ENCODE results near the gene LIPF. TPM values are rescaled to one million over a fixed set of nuclear protein-coding genes. Genes with fewer than 3 reads are reported as not detected.

Gene LIPF
- total RNA-seq, 5 donors from 2014 or later (not counting 1 experiment from before 2014, with no cell fraction given): not detected

DNA sequence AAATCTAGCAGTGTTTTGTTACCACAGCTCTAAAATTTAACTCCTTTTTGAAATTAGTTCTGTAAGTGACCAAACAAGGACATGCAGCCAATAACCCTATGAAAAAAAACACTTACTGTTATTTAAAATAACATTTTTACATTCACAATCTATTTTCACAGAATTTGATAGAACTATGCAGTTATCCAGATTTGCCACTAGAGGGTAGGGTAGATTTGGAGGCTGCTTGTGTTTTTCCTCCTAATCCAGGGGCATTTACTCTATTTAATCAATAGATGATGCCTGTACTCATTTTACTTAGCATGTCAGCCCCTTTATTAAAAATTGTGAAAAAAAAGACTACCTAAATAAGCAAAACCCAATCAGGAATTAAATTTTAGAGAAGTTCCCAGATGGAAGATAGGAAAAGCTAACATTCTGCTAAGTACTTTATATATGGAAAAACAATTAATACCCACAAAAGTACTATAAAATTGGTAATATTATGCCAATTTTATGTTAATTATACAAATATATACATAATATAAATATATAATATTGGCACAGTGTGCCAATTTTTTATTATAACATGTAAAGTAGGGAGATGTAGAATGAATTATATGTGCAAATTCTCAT, 23.7 kb downstream of the LIPF start:
- H3K36me3 ChIP-seq (ENCODE audit: control insufficient read depth in 2 of 2, extremely low read depth in 1 of 2, insufficient read depth in 1 of 2, low read length in 1 of 2): no peaks in the 10 kb centered on the region
- Mint-ChIP-seq H3K27ac (no peak overlapping the region), H3K27me3 (peaks cover 0 to 10% of the 10 kb centered on the region in 2 donors), H3K4me1 (no peaks in the 10 kb centered on the region), H3K4me3 (no peak overlapping the region), H3K9me3 (no peaks in the 10 kb centered on the region), H3K36me3 (no peaks in the 10 kb centered on the region)
- peak in 3 of 4 experiments; percentile 44 to 57 (median 53) for ATAC-seq (replicated peaks in 1 of 4)
- H3K27me3 ChIP-seq (replicated peaks in 1 of 2; ENCODE audit: control insufficient read depth in 2 of 2, extremely low read depth in 1 of 2, insufficient read depth in 2 of 2, low read length in 1 of 2): peaks cover 0 to 5% of the 10 kb centered on the region in 2 experiments
- CTCF ChIA-PET: interaction anchor here (1.1 to 1.4 kb wide), 3 partner anchors 192 to 245 kb away, joined by 3 to 4 read pairs (median 4); partner anchors contain the start of gene STAMBPL1 (in 1 of the 2)
- no peak overlapping the region for H3K27ac ChIP-seq (ENCODE audit: low read length)
- H3K9me3 ChIP-seq: no peaks in the 10 kb centered on the region
- no peak overlapping the region for H3K4me3 ChIP-seq (ENCODE audit: control insufficient read depth in 1 of 2, extremely low read depth in 1 of 2, low read length in 1 of 2)
- DNase-seq: peak in 1 of 35 experiments; percentile 38
- POLR2A ChIA-PET: interaction anchor here in 1 of 2 donors (0.6 kb wide), 1 partner anchor 1595 kb away, joined by 3 read pairs; no protein-coding TSS in a partner anchor
- no peaks in the 10 kb centered on the region for H3K4me1 ChIP-seq (ENCODE audit: control insufficient read depth in 1 of 2, extremely low read depth in 1 of 2, insufficient read depth in 2 of 2, low read length in 2 of 2)

DNA sequence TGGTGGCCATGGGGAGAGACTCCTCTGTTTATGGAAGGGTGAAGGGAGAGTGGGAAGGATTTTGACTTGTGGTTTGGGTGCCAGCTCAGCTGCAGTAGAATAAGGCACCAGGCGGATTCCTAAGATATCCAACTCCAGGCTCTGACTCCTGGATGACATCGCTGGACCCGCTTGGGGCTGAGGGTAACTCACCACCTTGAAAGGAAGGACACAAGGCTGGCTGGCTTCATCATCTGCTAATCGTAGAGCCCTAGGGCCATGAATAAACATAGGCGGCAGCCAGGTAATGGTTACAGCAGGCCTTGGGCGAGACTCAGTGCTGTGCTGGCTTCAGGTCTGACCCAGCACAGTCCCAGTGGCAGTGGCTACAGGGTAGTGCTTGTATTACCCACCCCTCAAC, 25.1 kb downstream of the LIPF start:
- no peaks in the 10 kb centered on the region for H3K4me1 Mint-ChIP-seq
- ChIA-PET POLR2A (no interaction called here), CTCF (interaction anchor here in 1 of 2 donors (1.4 kb wide), 1 partner anchor 243 kb away, joined by 4 read pairs; no protein-coding TSS in a partner anchor)
- no peaks in the 10 kb centered on the region for H3K36me3 ChIP-seq (ENCODE audit: control insufficient read depth in 2 of 2, extremely low read depth in 1 of 2, insufficient read depth in 1 of 2, low read length in 1 of 2)
- DNase-seq (no peak), ATAC-seq (replicated peaks in 1 of 4) (no peak)
- H3K4me1 ChIP-seq (ENCODE audit: control insufficient read depth in 1 of 2, extremely low read depth in 1 of 2, insufficient read depth in 2 of 2, low read length in 2 of 2): no peaks in the 10 kb centered on the region
- 88% methylated on average over 5 of the region's 6 CpGs for WGBS (ENCODE audit: insufficient coverage)
- H3K27ac ChIP-seq (ENCODE audit: low read length): no peak overlapping the region
- peaks cover 0 to 5% of the 10 kb centered on the region in 2 experiments for H3K27me3 ChIP-seq (replicated peaks in 1 of 2; ENCODE audit: control insufficient read depth in 2 of 2, extremely low read depth in 1 of 2, insufficient read depth in 2 of 2, low read length in 1 of 2)
- H3K36me3 Mint-ChIP-seq: no peaks in the 10 kb centered on the region
- H3K27me3 Mint-ChIP-seq: peaks cover 0 to 9% of the 10 kb centered on the region in 2 donors
- no peak overlapping the region for H3K4me3 ChIP-seq (ENCODE audit: control insufficient read depth in 1 of 2, extremely low read depth in 1 of 2, low read length in 1 of 2)
- no peaks in the 10 kb centered on the region for H3K9me3 Mint-ChIP-seq
- no peak overlapping the region for H3K4me3 Mint-ChIP-seq
- no peaks in the 10 kb centered on the region for H3K9me3 ChIP-seq
- no peak overlapping the region for H3K27ac Mint-ChIP-seq

DNA sequence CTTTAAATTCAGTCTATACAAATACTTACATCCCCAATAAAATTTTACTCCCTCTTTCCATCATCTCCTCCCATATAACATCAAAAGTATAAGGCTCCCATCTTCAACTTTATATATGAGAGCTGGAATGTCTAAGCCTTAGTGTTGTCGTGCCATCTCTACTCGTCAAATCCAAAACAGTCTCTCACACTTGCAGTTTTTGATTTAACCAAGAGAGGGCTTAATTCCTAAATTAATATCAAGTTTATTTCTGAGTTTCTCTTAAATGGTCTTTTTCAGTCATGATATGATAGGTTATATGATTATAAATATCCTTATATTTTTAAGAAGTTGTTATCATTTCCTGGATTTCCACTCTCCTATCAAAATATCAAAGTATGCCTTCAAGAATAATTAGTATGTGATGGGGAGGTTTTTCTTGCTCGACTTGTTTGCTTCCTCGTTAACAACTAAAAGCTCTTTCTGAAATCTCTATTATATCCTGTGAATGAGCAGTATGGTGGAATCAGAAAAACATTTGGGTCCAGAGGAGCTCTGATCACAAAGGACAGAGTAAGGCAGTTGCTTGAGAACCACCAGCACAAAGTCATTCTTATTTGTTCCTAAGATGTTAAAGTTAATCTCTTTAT, 29.3 kb downstream of the LIPF start:
- H3K9me3 Mint-ChIP-seq: no peaks in the 10 kb centered on the region
- Histone ChIP-seq H3K4me1 (ENCODE audit: control insufficient read depth in 1 of 2, extremely low read depth in 1 of 2, insufficient read depth in 2 of 2, low read length in 2 of 2) (no peaks in the 10 kb centered on the region), H3K36me3 (ENCODE audit: control insufficient read depth in 2 of 2, extremely low read depth in 1 of 2, insufficient read depth in 1 of 2, low read length in 1 of 2) (no peaks in the 10 kb centered on the region), H3K9me3 (no peaks in the 10 kb centered on the region), H3K27me3 (replicated peaks in 1 of 2; ENCODE audit: control insufficient read depth in 2 of 2, extremely low read depth in 1 of 2, insufficient read depth in 2 of 2, low read length in 1 of 2) (peaks cover 0 to 5% of the 10 kb centered on the region in 2 experiments), H3K4me3 (ENCODE audit: control insufficient read depth in 1 of 2, extremely low read depth in 1 of 2, low read length in 1 of 2) (no peak overlapping the region), H3K27ac (ENCODE audit: low read length) (no peak overlapping the region)
- H3K4me1 Mint-ChIP-seq: no peaks in the 10 kb centered on the region
- H3K4me3 Mint-ChIP-seq: no peak overlapping the region
- no peaks in the 10 kb centered on the region for H3K36me3 Mint-ChIP-seq
- H3K27ac Mint-ChIP-seq: no peak overlapping the region
- H3K27me3 Mint-ChIP-seq: peaks cover 4 to 10% of the 10 kb centered on the region in 2 donors
- WGBS (ENCODE audit: insufficient coverage): no CpG with 5 or more reads among the region's 4 CpGs
- ChIA-PET POLR2A (interaction anchor here in 1 of 2 donors (0.7 kb wide), 1 partner anchor 24 kb away, joined by 3 read pairs; no protein-coding TSS in a partner anchor), CTCF (interaction anchor here (0.5 to 1.0 kb wide), 6 partner anchors 35 to 1020 kb away, joined by 3 to 6 read pairs (median 3); no protein-coding TSS in a partner anchor)
- DNase-seq: no peak
- ATAC-seq (replicated peaks in 1 of 4): no peak

DNA sequence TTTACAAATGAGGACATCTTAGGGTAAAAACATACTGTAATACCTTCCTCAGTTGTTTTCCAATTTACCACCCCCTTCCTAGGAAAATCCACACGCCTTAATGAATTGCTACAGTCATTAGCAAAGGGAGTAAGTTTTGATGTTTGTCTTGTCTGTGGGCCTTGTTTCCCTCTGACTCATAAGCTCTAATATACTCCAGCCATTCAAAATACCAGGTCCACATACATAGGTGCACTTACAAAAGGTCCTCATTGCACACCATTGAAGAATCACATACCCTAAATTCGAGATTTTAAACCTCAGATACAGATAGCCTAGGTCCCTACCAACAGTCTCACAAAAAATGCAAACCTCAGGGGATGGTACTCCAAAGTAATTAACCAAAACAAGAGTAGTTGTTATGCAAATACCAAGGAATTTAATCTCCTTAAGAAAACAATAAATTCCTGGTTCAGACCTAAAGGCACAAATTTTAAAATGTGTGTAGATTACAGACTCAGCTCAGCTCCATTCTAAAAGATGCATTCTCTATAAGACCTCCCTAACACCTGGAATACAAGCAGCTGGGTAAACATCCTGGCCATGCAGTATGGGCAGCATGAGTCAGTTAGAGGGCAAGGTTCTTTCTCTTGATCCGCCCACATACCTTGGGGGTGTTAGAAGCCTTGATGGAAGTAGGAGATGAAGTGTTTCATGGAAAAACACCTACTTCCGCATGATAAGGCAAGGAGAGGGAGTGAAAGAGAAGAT, 38.8 kb downstream of the LIPF start:
- Histone ChIP-seq H3K9me3 (no peaks in the 10 kb centered on the region), H3K27ac (ENCODE audit: low read length) (no peak overlapping the region), H3K27me3 (replicated peaks in 1 of 2; ENCODE audit: control insufficient read depth in 2 of 2, extremely low read depth in 1 of 2, insufficient read depth in 2 of 2, low read length in 1 of 2) (no peaks in the 10 kb centered on the region), H3K36me3 (ENCODE audit: control insufficient read depth in 2 of 2, extremely low read depth in 1 of 2, insufficient read depth in 1 of 2, low read length in 1 of 2) (no peaks in the 10 kb centered on the region), H3K4me1 (ENCODE audit: control insufficient read depth in 1 of 2, extremely low read depth in 1 of 2, insufficient read depth in 2 of 2, low read length in 2 of 2) (no peaks in the 10 kb centered on the region), H3K4me3 (ENCODE audit: control insufficient read depth in 1 of 2, extremely low read depth in 1 of 2, low read length in 1 of 2) (no peak overlapping the region)
- ChIA-PET CTCF (no interaction called here), POLR2A (no interaction called here)
- DNase-seq (no peak), ATAC-seq (replicated peaks in 1 of 4) (no peak)
- H3K27ac Mint-ChIP-seq: no peak overlapping the region
- H3K36me3 Mint-ChIP-seq: no peaks in the 10 kb centered on the region
- H3K9me3 Mint-ChIP-seq: no peaks in the 10 kb centered on the region
- peaks cover 0 to 4% (median 0%) of the 10 kb centered on the region in 3 donors for H3K4me1 Mint-ChIP-seq
- H3K4me3 Mint-ChIP-seq: no peak overlapping the region
- H3K27me3 Mint-ChIP-seq: no peaks in the 10 kb centered on the region
- no CpG with 5 or more reads among the region's 4 CpGs for WGBS (ENCODE audit: insufficient coverage)

DNA sequence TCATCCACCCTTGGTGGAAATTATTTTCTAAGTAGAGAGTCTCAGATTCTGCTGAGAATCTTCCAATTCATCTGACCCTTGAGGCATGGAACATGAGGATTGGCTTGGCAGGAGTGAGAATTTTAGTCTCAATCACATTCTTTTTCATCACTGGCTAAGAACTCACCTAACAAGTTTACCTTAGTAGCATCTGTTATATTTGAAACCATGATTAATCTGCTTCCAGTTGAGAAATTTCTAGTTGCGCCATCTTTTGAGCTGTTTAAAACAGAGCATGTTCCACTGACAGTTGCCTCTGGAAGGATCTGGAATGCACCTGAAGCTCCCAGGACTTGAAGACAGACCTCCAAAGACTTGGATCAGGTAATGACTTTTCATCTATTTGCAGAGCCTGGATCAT, 41.7 kb downstream of the LIPF start, which contains the start of gene LIPK:
TSS of gene LIPK (plus strand) at position 292 of the 400 bp plus-strand sequence. CDS start 18,295 bp downstream, outside the sequence.
- ATAC-seq (replicated peaks in 1 of 4) (no peak), DNase-seq (no peak)
- ChIA-PET POLR2A (no interaction called here), CTCF (interaction anchor here in 1 of 2 donors (0.9 kb wide), 1 partner anchor 105 kb away, joined by 4 read pairs; no protein-coding TSS in a partner anchor)
- Mint-ChIP-seq H3K4me1 (peaks cover 0 to 4% (median 0%) of the 10 kb centered on the region in 3 donors), H3K27ac (no peak within 1 kb of the TSS), H3K9me3 (no peaks in the 10 kb centered on the region), H3K4me3 (no peak within 1 kb of the TSS), H3K36me3 (no peaks in the 10 kb centered on the region), H3K27me3 (no peaks in the 10 kb centered on the region)
- no peak within 1 kb of the TSS for H3K4me3 ChIP-seq (ENCODE audit: control insufficient read depth in 1 of 2, extremely low read depth in 1 of 2, low read length in 1 of 2)
- no peak within 1 kb of the TSS for H3K27ac ChIP-seq (ENCODE audit: low read length)
- H3K36me3 ChIP-seq (ENCODE audit: control insufficient read depth in 2 of 2, extremely low read depth in 1 of 2, insufficient read depth in 1 of 2, low read length in 1 of 2): no peaks in the 10 kb centered on the region
- no peaks in the 10 kb centered on the region for H3K4me1 ChIP-seq (ENCODE audit: control insufficient read depth in 1 of 2, extremely low read depth in 1 of 2, insufficient read depth in 2 of 2, low read length in 2 of 2)
- 100% methylated on average over 1 of the region's 1 CpG for WGBS (ENCODE audit: insufficient coverage)
- no peaks in the 10 kb centered on the region for H3K9me3 ChIP-seq
- H3K27me3 ChIP-seq (replicated peaks in 1 of 2; ENCODE audit: control insufficient read depth in 2 of 2, extremely low read depth in 1 of 2, insufficient read depth in 2 of 2, low read length in 1 of 2): no peaks in the 10 kb centered on the region

DNA sequence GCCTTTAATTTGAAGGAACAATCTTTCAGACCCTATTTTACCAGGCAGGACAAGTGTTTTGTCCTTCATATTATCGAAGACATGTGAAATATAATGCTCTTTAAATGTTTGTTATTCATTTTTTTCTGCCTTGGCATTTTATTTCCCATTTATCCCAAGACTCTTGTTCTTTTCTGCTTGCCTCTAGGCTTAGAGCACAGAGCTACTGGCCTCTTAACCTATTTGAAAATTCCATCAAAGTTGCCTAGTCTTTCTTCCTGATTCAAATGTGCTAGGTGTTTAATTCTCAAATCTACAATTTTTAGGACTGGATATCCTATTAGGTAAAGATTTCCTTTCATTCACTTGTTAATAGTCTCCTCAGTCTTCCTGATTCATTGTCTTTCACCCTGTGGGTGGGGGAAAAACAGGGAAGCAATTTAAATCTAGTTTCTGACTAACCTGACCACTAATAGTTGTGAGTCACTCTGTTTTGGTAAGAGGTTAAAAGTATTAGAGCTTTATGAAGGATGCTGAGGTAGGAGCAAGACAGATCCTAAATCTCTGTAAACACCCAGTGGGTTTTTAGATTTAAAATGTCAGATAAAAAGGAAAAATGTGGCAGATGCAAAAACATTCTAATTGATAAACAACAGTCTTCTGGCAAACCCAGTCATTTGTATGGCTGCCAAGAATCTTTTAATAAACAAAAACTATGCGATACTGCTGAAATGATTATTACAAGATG, 43.4 kb downstream of the LIPF start:
- ChIA-PET POLR2A (no interaction called here), CTCF (no interaction called here)
- H3K27me3 Mint-ChIP-seq: no peaks in the 10 kb centered on the region
- DNase-seq (no peak), ATAC-seq (replicated peaks in 1 of 4) (no peak)
- Histone ChIP-seq H3K4me1 (ENCODE audit: control insufficient read depth in 1 of 2, extremely low read depth in 1 of 2, insufficient read depth in 2 of 2, low read length in 2 of 2) (no peaks in the 10 kb centered on the region), H3K27me3 (replicated peaks in 1 of 2; ENCODE audit: control insufficient read depth in 2 of 2, extremely low read depth in 1 of 2, insufficient read depth in 2 of 2, low read length in 1 of 2) (no peaks in the 10 kb centered on the region), H3K27ac (ENCODE audit: low read length) (no peak overlapping the region), H3K4me3 (ENCODE audit: control insufficient read depth in 1 of 2, extremely low read depth in 1 of 2, low read length in 1 of 2) (no peak overlapping the region), H3K36me3 (ENCODE audit: control insufficient read depth in 2 of 2, extremely low read depth in 1 of 2, insufficient read depth in 1 of 2, low read length in 1 of 2) (no peaks in the 10 kb centered on the region), H3K9me3 (no peaks in the 10 kb centered on the region)
- H3K9me3 Mint-ChIP-seq: no peaks in the 10 kb centered on the region
- H3K4me1 Mint-ChIP-seq: peaks cover 0 to 4% (median 0%) of the 10 kb centered on the region in 3 donors
- H3K4me3 Mint-ChIP-seq: no peak overlapping the region
- no peak overlapping the region for H3K27ac Mint-ChIP-seq
- no CpG with 5 or more reads among the region's 2 CpGs for WGBS (ENCODE audit: insufficient coverage)
- no peaks in the 10 kb centered on the region for H3K36me3 Mint-ChIP-seq

Measured in T-cell (primary cell).